ENCODE measurements around the gene XPO5. TPM values are rescaled to one million over a fixed set of nuclear protein-coding genes. Genes with fewer than 3 reads are reported as not detected.

XPO5 gene
- total RNA-seq, 2 experiments from 2014 or later: 58.5 to 74.9 TPM

DNA sequence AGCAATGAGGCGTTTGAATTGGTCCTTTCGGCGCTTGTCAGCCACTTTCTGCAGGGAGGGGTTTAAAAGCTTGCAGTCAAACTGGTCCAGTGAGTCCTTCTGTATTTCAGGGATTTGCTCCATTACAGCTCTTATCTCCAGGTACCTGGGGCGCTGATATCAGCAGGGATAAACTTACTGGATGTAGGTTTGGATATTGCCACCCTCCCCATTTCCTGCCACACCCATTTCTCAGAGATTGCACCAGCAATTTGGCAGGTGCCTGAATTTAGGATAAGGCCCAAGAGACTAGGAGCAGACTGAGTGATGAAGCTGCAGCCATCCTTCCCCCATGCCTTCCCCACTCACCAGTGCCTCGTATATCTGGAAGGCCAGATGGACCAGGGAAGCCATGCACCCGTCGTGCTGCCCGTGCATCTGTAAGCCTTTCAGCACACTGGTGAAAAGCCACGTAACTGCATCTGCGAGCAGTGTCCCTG, 51.3 kb downstream of the XPO5 start:
- Histone ChIP-seq H3K27ac (ENCODE audit: low read depth, low read length, poor library complexity, severe bottlenecking) (no peak overlapping the region), H3K36me3 (ENCODE audit: insufficient read depth, low read length) (peaks cover 98% of the 10 kb centered on the region), H4K20me1 (ENCODE audit: insufficient read depth, low read length) (no peaks in the 10 kb centered on the region), H3K4me3 (ENCODE audit: low read depth, low read length, poor library complexity, severe bottlenecking) (no peak overlapping the region), H3K9me2 (ENCODE audit: insufficient read depth, low read length) (no peaks in the 10 kb centered on the region), H2AFZ (ENCODE audit: low read length) (no peak overlapping the region), H3K9me3 (ENCODE audit: low read length) (no peaks in the 10 kb centered on the region), H3K4me1 (ENCODE audit: insufficient read depth, low read length, poor library complexity, severe bottlenecking) (no peaks in the 10 kb centered on the region), H3K79me2 (ENCODE audit: insufficient read depth, low read depth, low read length) (0 out of 2 replicates have a peak, but pooled peaks cover under 1% of the 10 kb centered on the region), H3K4me2 (ENCODE audit: low read length) (no peak overlapping the region)
- no TSS peak for BruUV-seq (replicated peaks)
- TF ChIP-seq, protein P1, sequence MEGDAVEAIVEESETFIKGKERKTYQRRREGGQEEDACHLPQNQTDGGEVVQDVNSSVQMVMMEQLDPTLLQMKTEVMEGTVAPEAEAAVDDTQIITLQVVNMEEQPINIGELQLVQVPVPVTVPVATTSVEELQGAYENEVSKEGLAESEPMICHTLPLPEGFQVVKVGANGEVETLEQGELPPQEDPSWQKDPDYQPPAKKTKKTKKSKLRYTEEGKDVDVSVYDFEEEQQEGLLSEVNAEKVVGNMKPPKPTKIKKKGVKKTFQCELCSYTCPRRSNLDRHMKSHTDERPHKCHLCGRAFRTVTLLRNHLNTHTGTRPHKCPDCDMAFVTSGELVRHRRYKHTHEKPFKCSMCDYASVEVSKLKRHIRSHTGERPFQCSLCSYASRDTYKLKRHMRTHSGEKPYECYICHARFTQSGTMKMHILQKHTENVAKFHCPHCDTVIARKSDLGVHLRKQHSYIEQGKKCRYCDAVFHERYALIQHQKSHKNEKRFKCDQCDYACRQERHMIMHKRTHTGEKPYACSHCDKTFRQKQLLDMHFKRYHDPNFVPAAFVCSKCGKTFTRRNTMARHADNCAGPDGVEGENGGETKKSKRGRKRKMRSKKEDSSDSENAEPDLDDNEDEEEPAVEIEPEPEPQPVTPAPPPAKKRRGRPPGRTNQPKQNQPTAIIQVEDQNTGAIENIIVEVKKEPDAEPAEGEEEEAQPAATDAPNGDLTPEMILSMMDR (conservative IDR thresholded peaks at IDR 0.05; ENCODE audit: low read length): no peak
- TF ChIP-seq EZH2phosphoT487 (IDR thresholded peaks at IDR 0.05; ENCODE audit: borderline replicate concordance, low read depth, low read length): no peak
- intact Hi-C loops (cut with micrococcal nuclease; ENCODE audit: unreplicated experiment): no loop called here
- CTCF ChIA-PET (ENCODE audit: unreplicated experiment): no interaction called here
- POLR2A ChIA-PET: no interaction called here
- DNase-seq (ENCODE audit: low spot score): no peak

DNA sequence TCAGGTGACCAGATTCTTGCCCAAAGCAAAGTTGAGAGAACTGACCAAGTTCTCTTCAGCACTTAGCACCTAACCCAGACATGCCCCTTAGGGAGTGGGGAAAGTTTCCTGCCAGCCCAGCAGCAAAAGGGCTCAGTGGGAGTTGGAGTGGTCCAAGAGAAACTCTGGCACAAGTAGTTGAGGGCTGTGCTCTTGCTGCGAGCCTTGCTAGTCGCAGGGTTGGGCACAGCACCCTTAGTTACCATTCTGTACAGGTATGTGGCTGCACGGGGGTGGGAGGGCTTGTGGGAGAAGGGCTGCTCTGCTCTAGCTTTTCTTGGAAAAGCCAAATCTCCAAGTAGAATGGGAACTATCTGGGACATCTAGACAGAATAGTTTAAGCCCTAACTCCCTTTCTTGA, 52.6 kb downstream of the XPO5 start:
- H2AFZ ChIP-seq (ENCODE audit: low read length): no peak overlapping the region
- no TSS peak for BruUV-seq (replicated peaks)
- peaks cover 98% of the 10 kb centered on the region for H3K36me3 ChIP-seq (ENCODE audit: insufficient read depth, low read length)

More for the DNA sequence above, 52.6 kb downstream of the XPO5 start:
- Histone ChIP-seq H3K27ac (ENCODE audit: low read depth, low read length, poor library complexity, severe bottlenecking) (no peak overlapping the region), H3K4me3 (ENCODE audit: low read depth, low read length, poor library complexity, severe bottlenecking) (no peak overlapping the region), H3K4me2 (ENCODE audit: low read length) (no peak overlapping the region), H3K79me2 (ENCODE audit: insufficient read depth, low read depth, low read length) (peaks cover 13% of the 10 kb centered on the region), H4K20me1 (ENCODE audit: insufficient read depth, low read length) (peaks cover 2% of the 10 kb centered on the region; the same call in 1 of the 2 replicates), H3K4me1 (ENCODE audit: insufficient read depth, low read length, poor library complexity, severe bottlenecking) (peaks cover 7% of the 10 kb centered on the region), H3K9me2 (ENCODE audit: insufficient read depth, low read length) (no peaks in the 10 kb centered on the region), H3K9me3 (ENCODE audit: low read length) (no peaks in the 10 kb centered on the region)
- DNase-seq (ENCODE audit: low spot score): no peak
- no peak for TF ChIP-seq EZH2phosphoT487 (IDR thresholded peaks at IDR 0.05; ENCODE audit: borderline replicate concordance, low read depth, low read length)
- TF ChIP-seq, protein P1 (conservative IDR thresholded peaks at IDR 0.05; ENCODE audit: low read length): no peak
- POLR2A ChIA-PET: no interaction called here
- intact Hi-C loops (cut with micrococcal nuclease; ENCODE audit: unreplicated experiment): no loop called here
- CTCF ChIA-PET (ENCODE audit: unreplicated experiment): no interaction called here

Measured in OCI-LY7 (cell line).